ENCODE results near the gene GPRC6A. TPM values are rescaled to one million over a fixed set of nuclear protein-coding genes. Genes with fewer than 3 reads are reported as not detected.

GPRC6A gene
- total RNA-seq = not detected in 2 replicates

DNA sequence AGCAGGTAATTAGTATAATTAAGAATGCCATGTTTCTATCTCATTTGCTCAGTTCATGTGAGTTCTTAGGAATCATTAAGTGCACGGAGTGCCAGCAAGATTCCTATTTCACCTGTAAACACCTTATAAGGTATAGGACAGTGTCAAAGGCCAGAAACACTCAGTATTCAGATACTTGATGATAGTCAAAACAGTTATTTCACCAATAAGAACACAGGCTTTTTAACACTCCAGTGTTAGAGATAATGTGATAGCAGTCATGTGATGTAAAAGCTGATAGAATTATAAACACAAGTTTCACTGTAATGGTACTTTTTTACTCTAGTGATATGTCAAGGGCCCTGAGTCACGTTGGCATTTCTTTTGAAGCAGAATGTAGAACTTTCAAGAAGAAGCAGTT is at the start of gene GPRC6A:
Gene GPRC6A, minus strand, starts transcription at position 101 of the 400 bp plus-strand sequence. Its CDS starts 70 bp downstream, at position 31.

DNA sequence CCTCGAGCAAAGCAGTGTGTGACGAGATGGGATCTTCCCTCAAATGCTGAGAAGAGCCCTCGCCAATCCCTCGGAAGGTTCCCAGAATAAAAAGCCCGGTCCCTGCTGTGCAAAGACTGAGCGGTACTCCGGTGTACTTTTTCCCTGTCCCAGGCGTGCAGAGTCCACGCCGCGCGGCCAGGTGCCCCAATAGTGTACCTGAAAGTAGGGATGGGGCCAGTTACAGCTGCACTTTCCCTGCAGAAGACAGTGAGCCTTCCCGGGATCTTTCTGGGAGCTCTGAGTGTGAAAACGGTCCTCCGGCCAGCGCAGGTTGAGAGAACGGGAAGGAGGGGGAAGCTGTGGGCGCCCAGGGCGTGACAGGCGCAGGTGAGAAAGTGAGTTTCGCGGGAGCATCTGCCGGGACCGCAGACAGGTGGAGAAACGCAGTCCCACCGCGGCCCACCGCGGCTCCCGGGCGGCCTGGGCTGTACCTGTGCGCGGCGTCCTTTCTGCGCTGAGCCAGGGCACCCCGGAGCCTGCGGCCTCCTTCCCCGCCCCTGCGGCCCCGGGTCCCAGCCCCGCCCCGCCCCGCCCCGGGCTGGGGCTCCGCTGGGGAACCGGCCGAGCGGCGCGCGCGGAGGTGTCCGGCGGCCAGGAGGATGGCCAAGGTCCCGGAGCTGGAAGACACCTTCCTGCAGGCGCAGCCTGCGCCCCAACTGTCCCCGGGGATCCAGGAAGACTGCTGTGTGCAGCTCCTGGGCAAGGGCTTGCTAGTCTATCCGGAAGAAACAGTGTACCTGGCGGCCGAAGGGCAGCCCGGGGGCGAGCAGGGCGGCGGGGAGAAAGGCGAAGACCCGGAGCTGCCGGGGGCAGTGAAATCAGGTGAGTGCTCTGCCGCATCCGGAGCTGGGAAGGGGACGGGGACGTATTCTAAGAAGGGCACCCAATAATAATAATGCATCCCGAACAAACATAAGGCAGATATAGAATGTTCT is 48.0 kb upstream of the GPRC6A start, which contains the start of gene RFX6:
Gene RFX6, plus strand, starts transcription at position 608 of the 977 bp plus-strand sequence. Its CDS starts 34 bp downstream, at position 642.

GRCh38 chr6:116764961-116765841 is 63.7 kb downstream of the GPRC6A start, which contains the start of gene FAM162B:
Gene FAM162B (minus strand): TSS chr6:116765719. CDS start chr6:116765576, 143 bp downstream.

Other genes starting within 250 kb of the GPRC6A start
- 0.11 and 0.12 TPM in 2 replicates for gene RSPH4A, start 212.6 kb downstream of the GPRC6A start, total RNA-seq
- gene ZUP1, start 160.3 kb downstream of the GPRC6A start, total RNA-seq = 16.0 and 20.0 TPM in 2 replicates
- gene KPNA5, start 147.9 kb downstream of the GPRC6A start, total RNA-seq = 12.4 and 15.6 TPM in 2 replicates
- gene FAM162B, start 63.4 kb downstream of the GPRC6A start, total RNA-seq = 6.5 and 14.1 TPM in 2 replicates
- under 0.01 TPM in 1 of 2 replicates, not detected in the other for gene RFX6, start 48.2 kb upstream of the GPRC6A start, total RNA-seq

All from uterine smooth muscle cell (primary cell).